SU-DHL-6 (cell line): ENCODE results near the gene LRPAP1.

Experiments
- EZH2phosphoT487 ChIP-seq: fragments of 200-600 bp; sonication (generic), shearing (Covaris generic); conservative IDR thresholded peaks from 2 replicates; pipeline ENCODE4 v1.6.1; 2018; ENCODE audit warnings: mild to moderate bottlenecking, antibody characterized with exemption, low read length, moderate library complexity, mixed read lengths
- TF ChIP-seq, protein P1 (sequence below): fragments of 200-600 bp; sonication (generic); IDR thresholded peaks from one replicate; pipeline ENCODE4 v1.5.1; 2017; ENCODE audit warnings: antibody characterized with exemption, mild to moderate bottlenecking, low read length, moderate library complexity; ENCODE audit not compliant: insufficient read depth, poor library complexity, severe bottlenecking

DNA sequence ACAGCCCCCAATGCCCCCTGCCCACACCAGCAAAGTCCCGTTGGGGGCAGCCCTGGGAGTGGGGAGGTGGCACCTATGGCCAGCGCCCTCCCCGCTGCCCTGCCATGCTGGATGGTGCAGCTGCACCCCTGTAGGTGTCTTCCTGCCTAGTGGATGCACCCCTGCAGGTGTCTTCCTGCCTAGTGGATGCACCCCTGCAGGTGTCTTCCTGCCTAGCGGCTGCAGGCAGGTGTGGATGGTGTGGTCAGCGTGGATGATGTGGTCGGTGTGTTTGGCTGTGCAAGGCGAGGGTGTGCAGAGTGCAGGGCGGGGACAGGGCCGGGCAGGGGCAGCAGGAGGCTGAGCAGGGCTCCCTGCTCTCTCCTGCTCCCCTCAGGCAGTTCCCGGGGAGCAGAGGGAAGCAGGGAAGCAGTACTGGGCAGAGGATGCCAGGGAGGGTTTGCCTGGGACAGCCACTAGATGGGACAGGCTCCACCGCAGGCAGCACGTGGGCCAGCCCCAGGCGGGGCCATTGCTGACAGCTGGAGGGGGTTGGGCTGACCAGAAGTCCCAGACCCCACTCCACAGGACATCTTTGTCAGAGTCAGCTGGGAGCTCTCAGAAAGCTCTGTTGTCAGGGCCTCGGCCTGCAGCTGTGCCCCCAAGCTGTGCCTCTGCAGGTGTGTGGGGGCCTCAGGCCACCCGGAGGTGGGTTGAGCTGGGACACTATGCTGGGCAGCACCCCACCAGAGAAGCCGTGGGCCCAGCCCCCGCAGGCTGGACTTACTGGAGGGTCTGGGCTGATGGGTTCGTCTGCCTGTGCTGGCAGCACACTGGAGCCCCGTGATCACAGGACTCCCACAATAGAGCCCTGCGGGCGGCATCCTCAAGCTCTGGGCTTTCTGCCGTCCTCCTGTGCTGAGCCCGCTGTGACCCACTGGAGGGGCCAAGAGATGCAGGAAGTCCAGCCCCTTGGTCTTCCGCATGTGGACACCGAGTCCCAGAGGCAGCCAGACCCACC, 45.4 kb downstream of the LRPAP1 start:
- TF ChIP-seq, protein P1, sequence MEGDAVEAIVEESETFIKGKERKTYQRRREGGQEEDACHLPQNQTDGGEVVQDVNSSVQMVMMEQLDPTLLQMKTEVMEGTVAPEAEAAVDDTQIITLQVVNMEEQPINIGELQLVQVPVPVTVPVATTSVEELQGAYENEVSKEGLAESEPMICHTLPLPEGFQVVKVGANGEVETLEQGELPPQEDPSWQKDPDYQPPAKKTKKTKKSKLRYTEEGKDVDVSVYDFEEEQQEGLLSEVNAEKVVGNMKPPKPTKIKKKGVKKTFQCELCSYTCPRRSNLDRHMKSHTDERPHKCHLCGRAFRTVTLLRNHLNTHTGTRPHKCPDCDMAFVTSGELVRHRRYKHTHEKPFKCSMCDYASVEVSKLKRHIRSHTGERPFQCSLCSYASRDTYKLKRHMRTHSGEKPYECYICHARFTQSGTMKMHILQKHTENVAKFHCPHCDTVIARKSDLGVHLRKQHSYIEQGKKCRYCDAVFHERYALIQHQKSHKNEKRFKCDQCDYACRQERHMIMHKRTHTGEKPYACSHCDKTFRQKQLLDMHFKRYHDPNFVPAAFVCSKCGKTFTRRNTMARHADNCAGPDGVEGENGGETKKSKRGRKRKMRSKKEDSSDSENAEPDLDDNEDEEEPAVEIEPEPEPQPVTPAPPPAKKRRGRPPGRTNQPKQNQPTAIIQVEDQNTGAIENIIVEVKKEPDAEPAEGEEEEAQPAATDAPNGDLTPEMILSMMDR: no peak
- no peak for TF ChIP-seq EZH2phosphoT487
